Upper lobe of left lung (tissue), 4 donors: ENCODE measurements around the gene SERP2.

ENCODE experiments used
- CTCF ChIP-seq, 6 experiments: fragments of 450-650 bp in 4 of 6; fragments of 200-600 bp in 2 of 6; sonication (generic) in 2 of 6; IDR thresholded peaks; one replicate each; pipeline ENCODE4 v1.5.1; 2016 to 2019; ENCODE audit warnings: antibody characterized with exemption in 6 of 6
- EP300 ChIP-seq, 4 donors: sonication (generic); formaldehyde crosslinking; IDR thresholded peaks; one replicate each; pipeline ENCODE4 v1.5.1; 2017; ENCODE audit warnings: antibody characterized with exemption in 4 of 4, control low read depth in 2 of 4

- TF ChIP-seq CTCF (IDR thresholded peaks at IDR 0.05) (no peak), EP300 (IDR thresholded peaks at IDR 0.05) (no peak)
Measured at GRCh38 chr13:44404261-44405132, 30.9 kb downstream of the SERP2 start.
